Loucy (cell line): Measurements from ENCODE around the gene CFAP157.

Experiments used
- EZH2phosphoT487 ChIP-seq: fragments of 200-600 bp; IDR thresholded peaks from 2 replicates; pipeline ENCODE4 v1.6.1; 2018; ENCODE audit warnings: antibody characterized with exemption, mild to moderate bottlenecking, moderate library complexity, borderline replicate concordance
- TF ChIP-seq, protein P1 (sequence below): fragments of 200-600 bp; sonication (generic); conservative IDR thresholded peaks from 2 replicates; pipeline ENCODE4 v1.5.1; 2014; ENCODE audit warnings: mild to moderate bottlenecking, antibody characterized with exemption, low read length

GRCh38 chr9:127765418-127765817 lies 58.6 kb downstream of the CFAP157 start:
- TF ChIP-seq, protein P1, sequence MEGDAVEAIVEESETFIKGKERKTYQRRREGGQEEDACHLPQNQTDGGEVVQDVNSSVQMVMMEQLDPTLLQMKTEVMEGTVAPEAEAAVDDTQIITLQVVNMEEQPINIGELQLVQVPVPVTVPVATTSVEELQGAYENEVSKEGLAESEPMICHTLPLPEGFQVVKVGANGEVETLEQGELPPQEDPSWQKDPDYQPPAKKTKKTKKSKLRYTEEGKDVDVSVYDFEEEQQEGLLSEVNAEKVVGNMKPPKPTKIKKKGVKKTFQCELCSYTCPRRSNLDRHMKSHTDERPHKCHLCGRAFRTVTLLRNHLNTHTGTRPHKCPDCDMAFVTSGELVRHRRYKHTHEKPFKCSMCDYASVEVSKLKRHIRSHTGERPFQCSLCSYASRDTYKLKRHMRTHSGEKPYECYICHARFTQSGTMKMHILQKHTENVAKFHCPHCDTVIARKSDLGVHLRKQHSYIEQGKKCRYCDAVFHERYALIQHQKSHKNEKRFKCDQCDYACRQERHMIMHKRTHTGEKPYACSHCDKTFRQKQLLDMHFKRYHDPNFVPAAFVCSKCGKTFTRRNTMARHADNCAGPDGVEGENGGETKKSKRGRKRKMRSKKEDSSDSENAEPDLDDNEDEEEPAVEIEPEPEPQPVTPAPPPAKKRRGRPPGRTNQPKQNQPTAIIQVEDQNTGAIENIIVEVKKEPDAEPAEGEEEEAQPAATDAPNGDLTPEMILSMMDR, result no peak
- no peak for TF ChIP-seq EZH2phosphoT487
